HG03060 (cell line): ENCODE data around the gene CFI.

Source experiments
- ATAC-seq: cut with Tn5 transposase; IDR thresholded peaks from one replicate; pipeline ENCODE4 v1.9.1; 2021; ENCODE audit warnings: low read depth, moderate number of reproducible peaks; ENCODE audit not compliant: unreplicated experiment

Gene CFI

DNA sequence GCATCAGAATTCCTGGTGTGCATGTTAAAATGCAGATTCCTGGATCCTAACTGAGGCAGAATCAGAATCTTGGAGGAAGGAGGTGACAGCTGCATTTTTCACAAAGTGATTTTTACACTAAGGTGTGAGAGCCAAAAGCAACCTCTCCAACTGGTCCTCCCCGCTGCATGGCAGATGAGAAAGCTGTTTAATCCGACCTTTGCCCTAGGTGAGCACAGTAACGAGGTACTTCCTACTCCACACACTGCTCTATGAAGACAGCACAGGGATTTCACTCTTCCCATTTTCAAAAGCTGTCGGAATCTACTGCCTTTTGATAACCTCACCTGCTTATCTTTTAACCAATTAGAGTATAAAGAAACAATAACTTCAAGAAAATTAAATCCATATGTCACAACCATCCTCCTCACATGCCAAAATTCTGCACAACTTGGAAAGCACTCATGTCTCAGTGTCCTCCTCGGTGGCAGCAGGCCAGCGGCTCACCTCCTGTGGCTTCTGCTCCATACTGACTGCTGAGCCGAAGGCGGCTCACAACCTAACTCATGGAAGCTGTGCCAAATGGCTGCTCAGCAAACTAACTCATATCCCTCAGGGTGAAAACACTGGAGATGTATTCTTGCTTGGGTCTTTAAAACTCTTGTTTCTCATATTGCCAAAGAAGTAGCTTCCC lies 102.1 kb downstream of the CFI start:
- no peak for ATAC-seq

DNA sequence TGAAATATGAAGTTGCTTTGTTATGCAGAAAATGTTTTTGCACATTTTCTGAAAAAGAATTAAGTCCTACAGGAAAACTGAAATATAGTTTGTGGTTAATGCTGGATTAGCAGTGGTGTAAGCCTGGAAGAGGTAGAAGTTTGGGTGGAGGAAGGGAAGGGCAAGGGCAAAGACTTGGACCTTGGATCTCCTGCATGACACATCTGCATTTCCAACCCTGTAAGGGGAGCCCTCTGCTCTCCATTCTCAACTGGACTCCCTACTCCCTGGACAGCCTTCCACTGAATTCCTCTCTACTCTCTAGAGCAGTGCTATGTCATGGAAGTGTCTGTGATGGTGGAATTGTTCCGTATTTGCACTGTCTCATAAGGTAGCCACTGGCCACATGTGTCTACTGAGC lies 103.1 kb downstream of the CFI start:
- ATAC-seq: no peak

DNA sequence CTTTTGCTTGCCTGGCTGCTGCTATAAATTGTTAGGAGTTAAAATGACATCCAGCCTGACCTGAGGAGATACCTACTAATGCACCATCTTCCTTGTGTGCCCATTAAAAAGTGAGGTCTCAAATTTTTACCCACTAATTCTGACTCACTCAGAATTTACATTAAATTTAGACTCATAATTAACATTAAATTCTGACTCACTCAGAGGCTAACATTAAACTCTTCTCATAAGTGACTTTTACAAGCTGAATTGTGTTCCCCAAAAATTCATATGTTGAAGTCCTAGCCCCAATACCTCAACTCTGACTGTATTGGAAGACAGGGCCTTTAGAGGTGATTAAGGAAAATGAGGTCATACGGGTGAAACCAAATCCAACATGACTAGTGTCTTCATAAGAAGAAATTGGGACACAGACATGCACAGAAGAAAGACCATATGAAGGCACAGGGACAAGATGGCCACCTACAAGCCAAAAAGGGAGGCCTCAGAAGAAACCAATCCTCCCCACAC lies 110.3 kb downstream of the CFI start:
- ATAC-seq: no peak
